ENCODE data around the gene AGAP3.

AGAP3 gene

DNA sequence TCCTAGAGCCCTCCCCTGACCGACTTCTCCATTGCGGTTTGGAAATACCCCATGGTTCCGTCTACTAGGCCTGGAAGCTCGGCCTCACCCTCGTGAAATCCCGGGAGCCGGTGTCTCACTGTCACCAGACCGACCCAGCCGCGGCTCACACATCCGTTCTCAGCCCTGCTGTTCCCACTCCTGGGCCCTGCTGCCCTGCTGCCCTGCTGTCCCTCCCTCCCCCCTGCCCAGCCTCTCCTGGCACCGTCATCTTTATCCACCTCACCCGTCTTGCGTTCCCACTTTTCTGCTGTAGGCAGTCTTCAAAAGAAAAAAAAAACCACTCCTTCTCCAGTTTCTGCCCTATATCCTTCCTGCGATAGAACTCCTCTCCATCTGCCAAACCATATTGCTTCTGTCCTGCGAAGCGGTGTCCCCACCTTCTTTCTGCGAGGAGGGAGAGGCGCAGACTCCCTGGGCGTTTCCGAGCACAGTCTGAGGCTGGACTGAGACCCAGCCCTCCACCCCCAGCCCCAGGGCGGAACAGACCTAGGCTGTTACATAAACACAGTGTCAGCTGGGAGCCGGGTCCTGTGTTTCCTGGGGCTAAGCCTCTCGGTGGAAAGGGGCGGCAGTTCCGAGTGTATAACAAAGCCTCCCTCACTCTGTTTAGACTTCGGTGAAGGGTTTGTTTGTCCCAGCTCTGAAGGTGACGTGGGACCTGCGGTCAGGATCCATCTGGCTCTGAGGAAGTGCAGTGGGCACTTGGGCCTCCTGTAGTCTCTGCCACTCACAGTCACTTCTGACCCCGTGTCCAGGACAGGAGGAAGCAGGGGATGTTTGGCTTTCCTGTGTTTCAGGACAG is 2.8 kb downstream of the AGAP3 start:
- TF ChIP-seq, protein P1, sequence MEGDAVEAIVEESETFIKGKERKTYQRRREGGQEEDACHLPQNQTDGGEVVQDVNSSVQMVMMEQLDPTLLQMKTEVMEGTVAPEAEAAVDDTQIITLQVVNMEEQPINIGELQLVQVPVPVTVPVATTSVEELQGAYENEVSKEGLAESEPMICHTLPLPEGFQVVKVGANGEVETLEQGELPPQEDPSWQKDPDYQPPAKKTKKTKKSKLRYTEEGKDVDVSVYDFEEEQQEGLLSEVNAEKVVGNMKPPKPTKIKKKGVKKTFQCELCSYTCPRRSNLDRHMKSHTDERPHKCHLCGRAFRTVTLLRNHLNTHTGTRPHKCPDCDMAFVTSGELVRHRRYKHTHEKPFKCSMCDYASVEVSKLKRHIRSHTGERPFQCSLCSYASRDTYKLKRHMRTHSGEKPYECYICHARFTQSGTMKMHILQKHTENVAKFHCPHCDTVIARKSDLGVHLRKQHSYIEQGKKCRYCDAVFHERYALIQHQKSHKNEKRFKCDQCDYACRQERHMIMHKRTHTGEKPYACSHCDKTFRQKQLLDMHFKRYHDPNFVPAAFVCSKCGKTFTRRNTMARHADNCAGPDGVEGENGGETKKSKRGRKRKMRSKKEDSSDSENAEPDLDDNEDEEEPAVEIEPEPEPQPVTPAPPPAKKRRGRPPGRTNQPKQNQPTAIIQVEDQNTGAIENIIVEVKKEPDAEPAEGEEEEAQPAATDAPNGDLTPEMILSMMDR (IDR thresholded peaks at IDR 0.05; ENCODE audit: low read depth, low read length, missing control alignments): no peak
- peak overlapping the region; percentile 55 for H3K4me3 ChIP-seq (ENCODE audit: low read depth, low read length)
- in situ Hi-C loops (cut with HindIII; ENCODE audit: low sequenced_read_pairs): no loop called here
- DNase-seq (ENCODE audit: low read depth): no peak

DNA sequence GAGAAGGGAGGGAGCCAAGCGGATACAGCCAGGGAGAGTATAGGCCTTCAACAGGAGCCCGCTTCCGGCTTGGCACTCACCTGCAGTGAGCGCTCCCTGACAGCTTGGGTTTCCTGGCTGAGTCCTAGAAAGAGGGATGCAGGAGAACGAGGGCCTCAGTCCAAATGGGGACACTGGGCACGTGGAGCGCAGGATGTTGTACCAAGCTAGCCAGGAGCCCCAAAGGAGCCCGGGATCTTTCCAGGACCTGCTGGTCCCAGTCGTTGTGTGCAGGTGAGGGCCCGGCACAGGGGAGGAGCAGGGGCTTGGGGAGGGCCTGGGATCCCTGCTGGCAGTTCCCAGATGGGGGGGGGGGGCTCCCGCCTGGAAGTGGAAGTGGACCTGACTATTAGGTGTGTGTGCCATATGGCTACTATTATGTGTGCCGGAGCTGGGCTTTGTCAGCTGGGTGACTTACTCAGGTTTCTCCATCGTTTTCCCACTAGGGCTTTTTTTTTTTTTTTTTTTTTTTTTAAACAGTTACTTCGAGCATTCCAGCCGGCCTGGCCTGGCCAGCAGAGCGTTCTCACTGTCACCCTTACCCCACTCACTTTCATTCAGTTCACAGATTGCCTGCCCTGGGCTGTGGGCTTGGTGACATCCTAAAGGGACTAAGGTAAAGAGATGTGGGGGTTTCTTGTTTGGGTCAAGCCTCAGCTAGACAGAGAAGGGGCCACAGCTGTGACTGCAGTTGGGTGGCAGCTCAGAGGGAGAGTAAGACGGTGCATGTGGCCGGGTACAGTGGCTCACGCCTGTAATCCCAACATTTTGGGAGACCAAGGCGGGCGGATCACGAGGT is 3.8 kb downstream of the AGAP3 start:
- no peak for DNase-seq (ENCODE audit: low read depth)
- no peak overlapping the region for H3K4me3 ChIP-seq (ENCODE audit: low read depth, low read length)
- TF ChIP-seq, protein P1 (IDR thresholded peaks at IDR 0.05; ENCODE audit: low read depth, low read length, missing control alignments): no peak

GRCh38 chr7:151091003-151091402 is 4.7 kb downstream of the AGAP3 start:
- TF ChIP-seq, protein P1 (IDR thresholded peaks at IDR 0.05; ENCODE audit: low read depth, low read length, missing control alignments): no peak
- H3K4me3 ChIP-seq (ENCODE audit: low read depth, low read length): no peak overlapping the region
- no peak for DNase-seq (ENCODE audit: low read depth)
- in situ Hi-C loops (cut with HindIII; ENCODE audit: low sequenced_read_pairs): no loop called here

More for the DNA sequence above, 3.8 kb downstream of the AGAP3 start:
- in situ Hi-C loops (cut with HindIII; ENCODE audit: low sequenced_read_pairs): no loop called here

- no peak overlapping the region for H3K4me3 ChIP-seq (ENCODE audit: low read depth, low read length)
- in situ Hi-C loops (cut with HindIII; ENCODE audit: low sequenced_read_pairs): no loop called here
- no peak for DNase-seq (ENCODE audit: low read depth)
- TF ChIP-seq, protein P1 (IDR thresholded peaks at IDR 0.05; ENCODE audit: low read depth, low read length, missing control alignments): peak; percentile 68
Measured at GRCh38 chr7:151091431-151091830, 5.2 kb downstream of the AGAP3 start.

DNA sequence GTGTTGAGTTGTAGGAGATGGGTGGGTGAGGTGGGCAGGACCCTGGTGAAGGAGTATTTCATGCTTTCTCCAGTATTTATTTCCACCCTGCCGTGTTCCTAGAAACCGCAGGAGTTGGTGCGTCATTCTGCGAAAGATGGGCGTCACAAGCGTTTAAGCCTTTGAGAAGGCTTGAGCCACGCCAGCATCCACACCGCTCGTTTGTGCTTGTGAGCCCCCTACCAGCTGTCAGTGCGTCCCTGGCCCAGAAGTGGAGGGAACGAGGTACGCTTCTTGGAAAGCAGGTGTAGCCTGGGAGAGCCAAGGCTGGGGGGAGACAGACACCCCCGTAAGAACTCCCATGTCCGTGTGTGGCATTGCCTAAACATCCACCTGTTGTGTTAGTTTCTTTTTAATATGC is 5.7 kb downstream of the AGAP3 start:
- in situ Hi-C loops (cut with HindIII; ENCODE audit: low sequenced_read_pairs): no loop called here
- TF ChIP-seq, protein P1 (IDR thresholded peaks at IDR 0.05; ENCODE audit: low read depth, low read length, missing control alignments): no peak
- H3K4me3 ChIP-seq (ENCODE audit: low read depth, low read length): no peak overlapping the region
- DNase-seq (ENCODE audit: low read depth): no peak

- TF ChIP-seq, protein P1 (IDR thresholded peaks at IDR 0.05; ENCODE audit: low read depth, low read length, missing control alignments): no peak
- in situ Hi-C loops (cut with HindIII; ENCODE audit: low sequenced_read_pairs): no loop called here
- no peak overlapping the region for H3K4me3 ChIP-seq (ENCODE audit: low read depth, low read length)
- DNase-seq (ENCODE audit: low read depth): no peak
Measured at GRCh38 chr7:151093748-151094147, 7.5 kb downstream of the AGAP3 start.
